ENCODE results near the gene SPACDR.
"Not testable (repeated sequence)": the region's sequence is repeated elsewhere in the genome, so short reads cannot be mapped to it uniquely, and the experiment has no call there.

SPACDR gene

DNA sequence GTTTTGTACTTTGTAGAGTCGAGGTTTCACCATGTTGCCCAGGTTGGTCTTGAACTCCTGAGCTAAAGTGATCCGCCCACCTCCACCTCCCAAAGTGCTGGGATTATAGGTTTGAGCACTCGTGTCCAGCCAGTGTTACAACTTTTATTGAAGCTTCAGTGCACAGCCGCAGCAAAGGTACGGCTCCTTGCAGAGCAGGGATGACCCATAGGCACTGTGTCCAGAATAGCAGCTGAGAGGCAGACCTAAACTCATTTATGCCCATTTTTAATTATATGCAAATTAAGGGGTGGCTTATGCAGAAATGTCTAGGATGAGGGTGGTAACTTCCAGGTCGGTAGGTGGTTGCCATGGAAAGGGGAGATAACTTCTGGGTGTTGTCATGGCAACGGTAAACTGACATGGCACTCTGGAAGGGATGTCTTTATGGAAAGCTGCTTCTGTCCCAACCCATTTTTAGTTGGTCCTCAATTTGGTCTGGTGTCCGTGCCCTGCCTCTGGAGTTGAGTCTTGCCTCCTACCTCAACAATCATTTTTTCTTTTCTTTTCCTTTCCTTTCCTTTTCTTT, 42.4 kb upstream of the SPACDR start:
- Histone ChIP-seq H3K27ac (ENCODE audit: low read length) (no peak overlapping the region), H3K4me1 (ENCODE audit: low read length) (peaks cover 8% of the 10 kb centered on the region), H3K36me3 (replicated peaks; ENCODE audit: low read depth, low read length) (no peaks in the 10 kb centered on the region), H3K27me3 (ENCODE audit: low read depth, low read length) (peaks cover 7% of the 10 kb centered on the region; the same call in 1 of the 2 replicates), H3K79me2 (ENCODE audit: low read length) (no peaks in the 10 kb centered on the region), H2AFZ (ENCODE audit: low read depth, low read length) (no peak overlapping the region), H4K20me1 (ENCODE audit: insufficient read depth, low read length) (no peaks in the 10 kb centered on the region), H3K4me3 (ENCODE audit: low read length) (no peak overlapping the region), H3K9me3 (ENCODE audit: insufficient read depth, low read length) (no peaks in the 10 kb centered on the region), H3K4me2 (ENCODE audit: low read length) (no peak overlapping the region), H3K9ac (ENCODE audit: low read length) (no peak overlapping the region)
- TF ChIP-seq EZH2phosphoT487 (IDR thresholded peaks at IDR 0.05; ENCODE audit: low read depth): no peak
- TF ChIP-seq, protein P1, sequence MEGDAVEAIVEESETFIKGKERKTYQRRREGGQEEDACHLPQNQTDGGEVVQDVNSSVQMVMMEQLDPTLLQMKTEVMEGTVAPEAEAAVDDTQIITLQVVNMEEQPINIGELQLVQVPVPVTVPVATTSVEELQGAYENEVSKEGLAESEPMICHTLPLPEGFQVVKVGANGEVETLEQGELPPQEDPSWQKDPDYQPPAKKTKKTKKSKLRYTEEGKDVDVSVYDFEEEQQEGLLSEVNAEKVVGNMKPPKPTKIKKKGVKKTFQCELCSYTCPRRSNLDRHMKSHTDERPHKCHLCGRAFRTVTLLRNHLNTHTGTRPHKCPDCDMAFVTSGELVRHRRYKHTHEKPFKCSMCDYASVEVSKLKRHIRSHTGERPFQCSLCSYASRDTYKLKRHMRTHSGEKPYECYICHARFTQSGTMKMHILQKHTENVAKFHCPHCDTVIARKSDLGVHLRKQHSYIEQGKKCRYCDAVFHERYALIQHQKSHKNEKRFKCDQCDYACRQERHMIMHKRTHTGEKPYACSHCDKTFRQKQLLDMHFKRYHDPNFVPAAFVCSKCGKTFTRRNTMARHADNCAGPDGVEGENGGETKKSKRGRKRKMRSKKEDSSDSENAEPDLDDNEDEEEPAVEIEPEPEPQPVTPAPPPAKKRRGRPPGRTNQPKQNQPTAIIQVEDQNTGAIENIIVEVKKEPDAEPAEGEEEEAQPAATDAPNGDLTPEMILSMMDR (IDR thresholded peaks at IDR 0.05; ENCODE audit: low read depth, low read length): no peak

DNA sequence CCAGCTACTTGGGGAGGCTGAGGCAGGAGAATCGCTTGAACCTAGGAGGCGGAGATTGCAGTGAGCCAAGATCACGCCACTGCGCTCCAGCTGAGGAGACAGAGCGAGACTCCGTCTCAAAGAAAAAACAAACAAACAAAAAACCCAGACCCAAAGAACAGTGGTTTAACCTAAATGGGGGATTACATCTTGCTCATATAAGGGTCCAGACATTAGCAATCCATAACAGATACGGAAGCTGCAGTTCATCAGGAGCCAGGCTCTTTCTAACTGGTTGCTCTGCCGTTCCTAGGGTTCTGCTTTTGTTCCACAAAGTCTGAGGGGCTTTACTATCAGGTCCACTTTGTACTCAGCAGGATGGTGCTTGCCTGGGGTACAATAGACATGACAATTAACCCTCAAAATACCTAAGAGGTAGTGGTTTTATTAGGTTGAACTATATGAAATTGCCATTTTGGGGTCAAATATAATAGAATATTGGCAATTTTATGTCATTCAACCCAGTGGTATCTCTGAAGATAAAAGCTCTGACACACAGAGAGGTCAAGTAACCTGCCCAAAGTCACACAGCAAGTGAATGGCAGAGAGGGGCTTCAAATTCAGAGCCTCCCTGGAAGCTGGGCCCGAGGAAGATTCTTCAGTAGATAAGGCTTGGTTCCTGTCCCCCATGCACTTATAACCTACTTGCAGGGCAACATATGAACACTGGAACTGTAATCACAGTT, 41.0 kb upstream of the SPACDR start:
- no peaks in the 10 kb centered on the region for H3K9me3 ChIP-seq (ENCODE audit: insufficient read depth, low read length)
- H3K9ac ChIP-seq (ENCODE audit: low read length): no peak overlapping the region
- H3K4me2 ChIP-seq (ENCODE audit: low read length): no peak overlapping the region
- H3K79me2 ChIP-seq (ENCODE audit: low read length): no peaks in the 10 kb centered on the region
- no peak overlapping the region for H3K4me3 ChIP-seq (ENCODE audit: low read length)
- H2AFZ ChIP-seq (ENCODE audit: low read depth, low read length): no peak overlapping the region
- peaks cover 8% of the 10 kb centered on the region for H3K4me1 ChIP-seq (ENCODE audit: low read length)
- H3K36me3 ChIP-seq (replicated peaks; ENCODE audit: low read depth, low read length): no peaks in the 10 kb centered on the region
- TF ChIP-seq, protein P1 (IDR thresholded peaks at IDR 0.05; ENCODE audit: low read depth, low read length): no peak
- no peaks in the 10 kb centered on the region for H4K20me1 ChIP-seq (ENCODE audit: insufficient read depth, low read length)
- H3K27ac ChIP-seq (ENCODE audit: low read length): no peak overlapping the region
- peaks cover 7% of the 10 kb centered on the region; the same call in 1 of the 2 replicates for H3K27me3 ChIP-seq (ENCODE audit: low read depth, low read length)

DNA sequence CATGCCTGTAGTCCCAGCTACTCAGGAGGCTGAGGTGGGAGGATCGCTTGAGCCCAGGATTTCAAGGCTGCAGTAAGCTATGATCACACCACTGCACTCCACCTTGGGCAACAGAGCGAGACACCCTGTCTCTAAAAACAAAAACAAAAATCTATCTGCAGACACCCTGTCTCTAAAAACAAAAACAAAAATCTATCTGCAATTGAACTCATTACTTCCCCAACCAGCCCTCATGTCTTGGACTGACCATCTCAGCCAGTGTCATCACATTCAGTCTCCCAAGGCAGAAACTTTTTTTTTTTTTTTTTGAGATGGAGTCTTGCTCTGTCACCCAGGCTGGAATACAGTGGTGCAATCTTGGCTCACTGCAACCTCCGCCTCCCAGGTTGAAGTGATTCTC, 40.0 kb upstream of the SPACDR start:
- H3K4me1 ChIP-seq (ENCODE audit: low read length); H3K79me2 ChIP-seq (ENCODE audit: low read length); H3K4me2 ChIP-seq (ENCODE audit: low read length); H3K9me3 ChIP-seq (ENCODE audit: insufficient read depth, low read length); H2AFZ ChIP-seq (ENCODE audit: low read depth, low read length); H4K20me1 ChIP-seq (ENCODE audit: insufficient read depth, low read length); H3K36me3 ChIP-seq (replicated peaks; ENCODE audit: low read depth, low read length); H3K27ac ChIP-seq (ENCODE audit: low read length); H3K27me3 ChIP-seq (ENCODE audit: low read depth, low read length); H3K4me3 ChIP-seq (ENCODE audit: low read length); H3K9ac ChIP-seq (ENCODE audit: low read length): not testable (repeated sequence)

DNA sequence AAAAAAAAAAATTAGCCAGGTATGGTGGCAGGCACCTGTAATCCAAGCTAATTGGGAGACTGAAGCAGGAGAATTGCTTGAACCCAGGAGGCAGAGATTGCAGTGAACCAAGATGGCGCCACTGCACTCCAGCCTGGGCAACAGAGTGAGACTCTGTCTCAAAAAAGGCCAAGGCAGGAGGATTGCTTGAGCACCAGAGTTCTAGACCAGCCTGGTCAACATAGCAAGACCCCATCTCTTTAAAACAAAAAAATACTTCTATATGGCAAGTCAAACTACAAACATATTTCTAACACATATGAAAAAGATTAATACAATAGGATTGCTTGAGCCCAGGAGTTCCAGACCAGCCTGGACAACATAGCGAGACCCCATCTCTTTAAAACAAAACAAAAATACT, 36.7 kb upstream of the SPACDR start:
- H3K4me1 ChIP-seq (ENCODE audit: low read length); H3K9me3 ChIP-seq (ENCODE audit: insufficient read depth, low read length); H2AFZ ChIP-seq (ENCODE audit: low read depth, low read length); H4K20me1 ChIP-seq (ENCODE audit: insufficient read depth, low read length); H3K4me3 ChIP-seq (ENCODE audit: low read length); H3K27ac ChIP-seq (ENCODE audit: low read length); H3K36me3 ChIP-seq (replicated peaks; ENCODE audit: low read depth, low read length); H3K4me2 ChIP-seq (ENCODE audit: low read length); H3K79me2 ChIP-seq (ENCODE audit: low read length); H3K27me3 ChIP-seq (ENCODE audit: low read depth, low read length); H3K9ac ChIP-seq (ENCODE audit: low read length): not testable (repeated sequence)

DNA sequence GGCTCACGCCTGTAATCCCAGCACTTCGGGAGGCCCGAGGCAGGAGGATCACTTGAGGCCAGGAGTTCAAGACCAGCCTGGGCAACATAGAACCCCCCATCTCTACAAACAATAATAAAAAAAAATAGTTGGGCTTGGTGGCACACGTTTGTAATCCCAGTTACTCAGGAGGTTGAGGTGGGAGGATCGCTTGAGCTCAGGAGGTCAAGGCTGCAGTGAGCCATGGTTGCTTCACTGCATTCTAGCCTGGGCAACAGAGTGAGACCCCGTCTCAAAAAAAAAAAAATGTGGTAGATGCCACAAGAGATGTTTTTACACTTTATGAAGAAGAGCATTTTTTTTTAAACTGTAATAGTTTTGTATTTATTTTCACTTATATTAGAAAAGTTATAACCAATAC, 32.4 kb upstream of the SPACDR start:
- Histone ChIP-seq H3K79me2 (ENCODE audit: low read length) (no peaks in the 10 kb centered on the region), H4K20me1 (ENCODE audit: insufficient read depth, low read length) (no peaks in the 10 kb centered on the region), H3K9ac (ENCODE audit: low read length) (no peak overlapping the region), H2AFZ (ENCODE audit: low read depth, low read length) (no peak overlapping the region), H3K4me2 (ENCODE audit: low read length) (no peak overlapping the region), H3K27me3 (ENCODE audit: low read depth, low read length) (peaks cover 10% of the 10 kb centered on the region; the same call in 1 of the 2 replicates), H3K27ac (ENCODE audit: low read length) (no peak overlapping the region), H3K4me1 (ENCODE audit: low read length) (peaks cover 8% of the 10 kb centered on the region), H3K9me3 (ENCODE audit: insufficient read depth, low read length) (no peaks in the 10 kb centered on the region), H3K36me3 (replicated peaks; ENCODE audit: low read depth, low read length) (no peaks in the 10 kb centered on the region), H3K4me3 (ENCODE audit: low read length) (no peak overlapping the region)
- TF ChIP-seq, protein P1 (IDR thresholded peaks at IDR 0.05; ENCODE audit: low read depth, low read length): no peak
- TF ChIP-seq EZH2phosphoT487 (IDR thresholded peaks at IDR 0.05; ENCODE audit: low read depth): no peak

Measured in OCI-LY3 (cell line).